B cell (primary cell): ENCODE measurements around the gene NACC1. TPM values are rescaled to one million over a fixed set of nuclear protein-coding genes. Genes with fewer than 3 reads are reported as not detected.

Source experiments
- ATAC-seq: fragments of 200-7000 bp; cut with Tn5 transposase; one replicate; pipeline ENCODE4 v1.10.0; 2021; ENCODE audit warnings: low read depth, mild to moderate bottlenecking, moderate number of reproducible peaks, moderate library complexity
- CTCF ChIA-PET: fragments of 350-600 bp; sonication (Branson Sonifier 250); formaldehyde crosslinking; loops from one replicate; lab custom pipeline; 2021; ENCODE audit warnings: antibody characterized with exemption, inconsistent platforms; lab: Charles Lee
- POLR2A ChIA-PET: fragments of 350-600 bp; sonication (Branson Sonifier 250); formaldehyde crosslinking; loops from one replicate; lab custom pipeline; 2021; ENCODE audit warnings: antibody characterized with exemption; lab: Charles Lee
- DNase-seq: peaks from one replicate; pipeline ENCODE4 v3.0.0; 2013
- H2AFZ ChIP-seq: 2 replicates; pipeline ENCODE4 v1.6.1; 2012; ENCODE audit warnings: mild to moderate bottlenecking, low read depth, low read length; ENCODE audit not compliant: insufficient read depth, poor library complexity, severe bottlenecking
- H3K27ac ChIP-seq, 2 donors: 1 replicate in 1 of 2; 2 replicates in 1 of 2; pipeline ENCODE4 v1.5.1; 2012 to 2013; ENCODE audit warnings: low read length in 2 of 2, mild to moderate bottlenecking in 2 of 2, moderate library complexity in 1 of 2
- H3K27me3 ChIP-seq, 4 experiments: fragments of 200-600 bp in 1 of 4; sonication (generic) in 1 of 4; replicated peaks in 1 of 4; 1 replicate in 2 of 4; 2 replicates in 2 of 4; pipeline versions ENCODE4 v1.6.1 to v1.7.0; 2013 to 2016; ENCODE audit warnings: low read length in 3 of 4, mild to moderate bottlenecking in 2 of 4, mixed read lengths in 1 of 4, moderate library complexity in 1 of 4; ENCODE audit not compliant: insufficient read depth in 4 of 4, control insufficient read depth in 3 of 4; ENCODE audit errors: control extremely low read depth in 1 of 4
- H3K36me3 ChIP-seq, 2 experiments: replicated peaks in 1 of 2; 1 replicate in 1 of 2; 2 replicates in 1 of 2; pipeline versions ENCODE4 v1.6.1 to v1.7.1; 2013; ENCODE audit warnings: low read length in 1 of 2; ENCODE audit not compliant: insufficient read depth in 2 of 2, control insufficient read depth in 1 of 2; ENCODE audit errors: control extremely low read depth in 1 of 2, extremely low read depth in 1 of 2
- H3K4me1 ChIP-seq, 2 donors: fragments of 200-600 bp in 1 of 2; sonication (generic) in 1 of 2; 1 replicate in 1 of 2; 2 replicates in 1 of 2; pipeline versions ENCODE4 v1.5.1 to v1.6.1; 2013 to 2017; ENCODE audit warnings: low read length in 2 of 2; ENCODE audit not compliant: control insufficient read depth in 2 of 2, insufficient read depth in 2 of 2
- H3K4me2 ChIP-seq: replicated peaks from 2 replicates; pipeline ENCODE3; 2012; ENCODE audit warnings: mild to moderate bottlenecking, low read depth, low read length; ENCODE audit not compliant: poor library complexity, severe bottlenecking
- H3K4me3 ChIP-seq, 5 experiments: fragments of 200-600 bp in 1 of 5; sonication (generic) in 1 of 5; 1 replicate in 3 of 5; 2 replicates in 2 of 5; pipeline versions ENCODE4 v1.5.1 to v1.7.0; 2011 to 2016; ENCODE audit warnings: low read length in 4 of 5, mild to moderate bottlenecking in 4 of 5, low read depth in 2 of 5, control low read depth in 1 of 5, moderate library complexity in 1 of 5; ENCODE audit not compliant: insufficient read depth in 1 of 5; ENCODE audit errors: control extremely low read depth in 1 of 5, extremely low read depth in 1 of 5
- H3K79me2 ChIP-seq: fragments of 200-600 bp; sonication (generic); one replicate; pipeline ENCODE4 v1.6.0; 2016; ENCODE audit warnings: low read length; ENCODE audit not compliant: control insufficient read depth, insufficient read depth
- H3K9ac ChIP-seq: fragments of 200-600 bp; sonication (generic); 2 replicates; pipeline ENCODE4 v1.6.1; 2017; ENCODE audit warnings: mild to moderate bottlenecking, low read length, moderate library complexity
- H3K9me3 ChIP-seq, 3 donors: one replicate each; pipeline versions ENCODE4 v1.6.1 to v1.7.1; 2013; ENCODE audit warnings: low read length in 2 of 3; ENCODE audit not compliant: control insufficient read depth in 2 of 3, insufficient read depth in 1 of 3; ENCODE audit errors: control extremely low read depth in 1 of 3
- H4K20me1 ChIP-seq: 2 replicates; pipeline ENCODE4 v1.6.0; 2012; ENCODE audit warnings: mild to moderate bottlenecking, low read length; ENCODE audit not compliant: insufficient read depth, control insufficient read depth, poor library complexity, severe bottlenecking
- H3K27ac Mint-ChIP-seq: one replicate; pipeline ENCODE4 v1.8.0; 2021; ENCODE audit warnings: mixed read lengths
- H3K27me3 Mint-ChIP-seq: one replicate; pipeline ENCODE4 v1.8.0; 2021; ENCODE audit warnings: mixed read lengths
- H3K4me1 Mint-ChIP-seq: one replicate; pipeline ENCODE4 v1.8.0; 2021; ENCODE audit warnings: mixed read lengths
- H3K4me3 Mint-ChIP-seq: one replicate; pipeline ENCODE4 v1.8.0; 2021; ENCODE audit warnings: mixed read lengths
- H3K9me3 Mint-ChIP-seq: one replicate; pipeline ENCODE4 v1.8.0; 2022; ENCODE audit warnings: mixed read lengths; ENCODE audit not compliant: insufficient read depth
- CTCF ChIP-seq: fragments of 200-600 bp; IDR thresholded peaks from one replicate; pipeline ENCODE4 v1.8.0; 2022; ENCODE audit warnings: antibody characterized with exemption, mild to moderate bottlenecking
- EZH2 ChIP-seq: IDR thresholded peaks from 2 replicates; pipeline ENCODE4 v1.6.1; 2012; ENCODE audit warnings: borderline replicate concordance, low read depth, mild to moderate bottlenecking, moderate library complexity, low read length; ENCODE audit not compliant: insufficient read depth, poor library complexity, severe bottlenecking
- WGBS: methylation state at CpG from one replicate; pipeline ENCODE4 v1.1.5; 2013; ENCODE audit warnings: missing lambda C conversion rate; ENCODE audit not compliant: insufficient coverage; 5-methylcytosine and 5-hydroxymethylcytosine counted together
- intact Hi-C: fragments of 100-400 bp; cut with micrococcal nuclease; formaldehyde crosslinking; loops from one replicate; pipeline ENCODE4 v1.10.0; 2022
- polyA minus RNA-seq: library from RNA; depleted of rRNA, polyadenylated mRNA; stranded (reverse); fragments of >200 nt; gene quantifications from 2 replicates; pipeline ENCODE4 v1.2.3, GENCODE V29; 2012
- polyA plus RNA-seq: library from polyadenylated mRNA; depleted of rRNA; stranded (reverse); fragments of >200 nt; gene quantifications from 2 replicates; pipeline ENCODE4 v1.2.3, GENCODE V29; 2012
- total RNA-seq, 2 donors: library from RNA; stranded (reverse); fragments of 120-200 nt in 1 of 2; gene quantifications; 1 replicate in 1 of 2; 2 replicates in 1 of 2; pipeline versions ENCODE4 v1.2.3 to v1.2.4, GENCODE V29; 2013 to 2022

The NACC1 gene
- total RNA-seq (25.9 and 30.6 TPM in 2 replicates), polyA plus RNA-seq (16.8 and 27.5 TPM in 2 replicates), polyA minus RNA-seq (55.3 and 64.7 TPM in 2 replicates)
- 9.9 TPM for total RNA-seq (2013)

- H3K4me2 ChIP-seq, result peak within 1 kb of the TSS; percentile 97
- 3% methylated on average over 64 of the region's 65 CpGs for WGBS
- TF ChIP-seq EZH2 (no peak), CTCF (no peak)
- Mint-ChIP-seq H3K4me3 (peak within 1 kb of the TSS; percentile 99), H3K9me3 (no peaks in the 10 kb centered on the region), H3K4me1 (peaks cover 55% of the 10 kb centered on the region), H3K27ac (peak within 1 kb of the TSS; percentile 95), H3K27me3 (no peaks in the 10 kb centered on the region)
- peak; percentile 92 for DNase-seq
- peak within 1 kb of the TSS; percentile 93 for H3K9ac ChIP-seq
- no peaks in the 10 kb centered on the region for H3K27me3 ChIP-seq
- peak within 1 kb of the TSS; percentile 47 to 81 for H3K27ac ChIP-seq
- H3K9me3 ChIP-seq, result peaks cover 0 to 4% (median 0%) of the 10 kb centered on the region in 3 donors
- CTCF ChIA-PET, result interaction anchor here (0.6 to 3.2 kb wide), 12 partner anchors 9 to 957 kb away, joined by 3 to 31 read pairs (median 6); no protein-coding TSS in a partner anchor
- H2AFZ ChIP-seq, result peak within 1 kb of the TSS; percentile 86
- POLR2A ChIA-PET, result interaction anchor here (0.6 to 4.8 kb wide), 10 partner anchors 13 to 340 kb away, joined by 3 to 80 read pairs (median 18); partner anchors contain the start of genes IER2, LYL1 and STX10
- intact Hi-C loops, result loop anchor here (1.0 to 5.0 kb wide), 2 partner anchors 32 to 89 kb away; partner anchors contain the start of genes IER2 and STX10
- peaks cover 38% of the 10 kb centered on the region for H4K20me1 ChIP-seq
- H3K79me2 ChIP-seq, result peaks cover 73% of the 10 kb centered on the region
- H3K36me3 ChIP-seq, result peaks cover 0 to 8% of the 10 kb centered on the region in 2 experiments
- ATAC-seq, result peak; percentile 78
- H3K4me1 ChIP-seq, result peaks cover 26 to 46% of the 10 kb centered on the region in 2 donors
- H3K4me3 ChIP-seq, result peak within 1 kb of the TSS; percentile 81 to 97 (median 85)
Measured at GRCh38 chr19:13117772-13118423, at the start of gene NACC1. Gene NACC1, plus strand, starts transcription at chr19:13118264. Its CDS starts 16,944 bp downstream, at chr19:13135208.
